GM21786 (cell line): ENCODE data around the gene PPM1J.
A peak's percentile ranks its signal among the peaks of the same experiment; 100 is the strongest.

Experiments
- ATAC-seq: cut with Tn5 transposase; IDR thresholded peaks from one replicate; pipeline ENCODE4 v1.9.1; 2021; ENCODE audit not compliant: unreplicated experiment

The PPM1J gene

GRCh38 chr1:112688781-112689193 is 26.3 kb downstream of the PPM1J start:
- no peak for ATAC-seq

DNA sequence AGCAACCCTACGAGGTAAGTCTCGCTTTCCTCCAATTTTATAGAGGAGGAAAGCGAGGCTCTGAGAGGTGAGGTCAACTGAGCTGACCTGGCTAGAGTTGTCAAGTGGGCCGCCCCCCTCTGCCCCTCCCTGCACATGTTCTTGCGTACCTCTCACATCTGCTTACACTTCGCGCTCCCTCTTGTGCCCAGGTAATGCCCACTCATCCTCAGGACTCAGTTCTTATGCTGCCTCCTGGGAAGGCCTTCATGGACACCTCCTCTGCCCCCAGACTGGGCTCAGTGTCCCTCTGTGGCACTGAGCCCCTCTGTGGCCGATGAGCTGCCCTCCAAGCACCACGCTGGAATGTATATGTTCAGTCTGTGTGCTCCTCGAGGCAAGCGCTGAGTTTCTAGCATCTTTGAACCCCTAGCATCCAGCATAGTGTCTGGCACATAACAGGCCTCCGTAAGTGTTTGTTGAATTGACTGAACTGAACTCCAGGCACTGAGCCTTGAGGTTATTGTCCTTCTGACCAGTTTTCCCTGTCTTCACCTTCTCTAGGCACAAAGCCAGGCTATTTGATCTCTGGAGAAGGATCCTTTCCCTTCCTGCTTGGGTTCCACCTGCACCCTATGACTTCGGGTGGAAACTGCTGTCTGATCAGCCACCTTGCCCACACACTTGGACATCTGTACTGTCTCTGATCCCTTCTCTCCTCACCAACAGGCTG is 27.2 kb downstream of the PPM1J start:
- no peak for ATAC-seq

DNA sequence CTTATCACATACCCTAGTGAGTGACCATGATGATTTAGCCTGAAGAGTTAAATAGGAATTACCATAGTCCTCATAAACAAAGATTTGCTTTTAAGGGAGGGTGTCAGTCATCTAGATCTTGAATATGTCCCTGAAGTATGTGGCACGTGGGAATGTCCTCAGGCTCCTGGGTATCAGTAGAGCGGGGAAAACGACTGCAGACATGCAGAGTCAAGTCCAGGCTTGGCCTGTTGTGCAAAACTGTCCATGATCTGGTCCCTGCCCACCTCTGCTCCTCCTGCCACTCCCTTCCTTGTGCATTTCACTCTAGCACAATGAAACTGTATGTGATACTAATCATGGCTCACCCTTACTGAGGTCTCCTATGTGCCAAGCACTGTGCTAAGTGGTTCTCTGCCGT is 27.8 kb downstream of the PPM1J start:
- ATAC-seq: no peak

GRCh38 chr1:112686835-112687234 is 28.3 kb downstream of the PPM1J start:
- no peak for ATAC-seq

- ATAC-seq: no peak
Observed at GRCh38 chr1:112686417-112686816, 28.7 kb downstream of the PPM1J start.

DNA sequence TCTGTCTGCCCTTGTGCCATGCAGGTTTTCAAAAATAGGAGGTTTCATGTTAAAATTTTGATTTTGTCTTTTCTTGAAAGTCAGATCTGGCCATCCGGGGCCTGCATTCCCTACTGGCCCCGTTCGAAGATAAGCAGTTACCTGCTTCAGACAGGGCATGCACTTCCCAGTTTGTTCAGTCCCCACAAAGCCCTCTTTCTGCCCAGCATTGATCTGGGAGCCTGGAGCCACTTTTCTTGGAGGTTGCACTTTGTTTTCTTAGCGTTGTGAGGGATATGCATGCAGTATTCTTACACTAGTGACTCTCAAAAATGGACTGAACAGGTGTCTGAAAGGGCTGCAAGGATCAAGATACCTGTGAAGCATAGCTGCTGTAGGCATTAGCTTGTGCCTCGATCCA is 29.2 kb downstream of the PPM1J start:
- ATAC-seq: no peak

DNA sequence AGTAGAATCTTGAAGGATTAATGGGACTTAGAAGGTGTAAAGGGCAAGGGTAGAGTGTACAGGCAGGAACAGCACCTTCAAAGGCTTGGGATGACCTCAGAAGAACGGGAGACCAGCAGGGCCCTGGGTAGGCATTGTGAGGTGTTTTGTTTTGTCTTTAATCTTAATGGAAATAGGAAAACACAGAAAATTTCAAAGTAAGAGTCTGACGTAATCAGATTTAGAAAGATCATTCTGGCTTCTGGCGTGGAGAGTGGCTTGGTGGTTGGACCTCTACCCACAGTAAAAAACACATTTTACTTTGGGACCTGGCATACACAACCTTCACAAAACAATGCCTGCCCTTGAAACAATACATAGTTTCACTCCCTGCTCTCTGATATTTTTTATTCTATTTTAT is 36.5 kb downstream of the PPM1J start:
- no peak for ATAC-seq

DNA sequence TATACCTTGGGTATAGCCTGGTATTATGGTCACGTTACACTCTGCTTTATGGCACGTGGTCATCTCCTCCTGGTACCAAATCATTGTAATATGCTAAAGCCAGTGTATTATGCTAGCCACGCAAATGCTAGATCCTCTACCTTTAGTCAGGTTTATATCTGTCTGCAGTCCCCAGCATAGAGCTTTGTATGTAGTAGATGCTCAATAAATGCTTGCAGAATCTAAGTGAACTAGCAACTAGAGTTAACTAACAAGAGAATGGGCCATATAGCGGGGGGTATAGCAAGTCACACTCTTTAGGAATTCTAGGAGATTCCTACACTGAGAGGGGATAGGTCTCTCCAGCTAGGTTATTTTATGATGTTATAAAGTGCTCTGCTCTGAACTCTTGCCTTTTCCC is 37.6 kb downstream of the PPM1J start:
- no peak for ATAC-seq

GRCh38 chr1:112676543-112676942 is 38.6 kb downstream of the PPM1J start:
- ATAC-seq: no peak

DNA sequence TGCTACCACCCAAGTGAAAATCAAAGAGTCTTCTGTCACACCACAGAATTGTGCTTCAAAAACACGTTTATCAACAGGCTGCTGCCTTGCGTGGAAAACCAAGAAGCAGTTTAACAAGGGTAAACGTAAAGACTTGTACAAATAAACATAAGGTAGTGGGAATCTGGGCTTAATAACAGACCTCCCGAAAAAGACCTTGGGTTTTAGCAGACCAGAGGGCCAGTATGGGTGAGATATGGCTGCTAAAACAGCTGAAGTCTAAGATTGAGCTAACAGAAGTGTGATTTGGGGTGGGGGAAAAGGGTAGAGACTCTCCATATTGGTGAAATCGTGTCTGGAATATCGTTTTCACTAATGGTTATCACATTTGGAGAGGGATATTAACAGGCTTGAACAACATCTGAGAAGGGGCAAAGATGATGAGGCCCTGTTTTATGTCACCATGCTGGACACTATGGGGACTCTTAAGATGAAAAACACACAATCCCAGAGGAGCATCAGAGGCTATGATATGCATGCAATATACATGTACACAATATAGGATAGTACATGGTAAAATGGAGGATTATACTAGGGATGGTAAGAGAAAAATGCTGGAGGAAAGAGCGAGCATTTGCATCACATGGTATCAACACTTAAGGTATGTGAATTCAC is 39.3 kb downstream of the PPM1J start:
- ATAC-seq: no peak

GRCh38 chr1:112674986-112675727 is 40.0 kb downstream of the PPM1J start:
- peak; percentile 37 for ATAC-seq

GRCh38 chr1:112674440-112674985 is 40.6 kb downstream of the PPM1J start, which contains the start of gene MOV10:
Gene MOV10 (plus strand): TSS chr1:112674659. CDS start chr1:112674913, 254 bp downstream.
- peak; percentile 57 for ATAC-seq

GRCh38 chr1:112673592-112674439 is 41.3 kb downstream of the PPM1J start:
- no peak for ATAC-seq

GRCh38 chr1:112672842-112673241 is 42.3 kb downstream of the PPM1J start:
- ATAC-seq: no peak

DNA sequence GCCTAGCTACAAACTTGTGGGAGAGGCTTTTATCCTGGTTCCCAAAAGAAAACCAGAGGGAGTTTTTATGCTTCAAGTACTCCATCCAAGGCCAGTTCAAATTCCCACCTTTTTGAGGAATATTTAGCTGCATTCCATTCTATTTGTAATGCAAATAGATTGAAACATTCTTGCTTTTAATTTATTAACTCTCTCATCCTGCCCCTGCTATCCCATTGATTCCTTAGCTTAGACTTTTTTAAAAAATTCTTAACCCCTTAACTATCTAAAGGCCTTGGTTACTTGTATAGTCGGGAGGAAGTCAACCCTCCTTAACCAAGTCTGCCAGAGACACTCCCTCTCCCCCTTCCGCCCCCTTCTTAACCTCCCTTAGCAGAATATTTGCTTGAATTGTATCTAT is 43.1 kb downstream of the PPM1J start:
- ATAC-seq: no peak

DNA sequence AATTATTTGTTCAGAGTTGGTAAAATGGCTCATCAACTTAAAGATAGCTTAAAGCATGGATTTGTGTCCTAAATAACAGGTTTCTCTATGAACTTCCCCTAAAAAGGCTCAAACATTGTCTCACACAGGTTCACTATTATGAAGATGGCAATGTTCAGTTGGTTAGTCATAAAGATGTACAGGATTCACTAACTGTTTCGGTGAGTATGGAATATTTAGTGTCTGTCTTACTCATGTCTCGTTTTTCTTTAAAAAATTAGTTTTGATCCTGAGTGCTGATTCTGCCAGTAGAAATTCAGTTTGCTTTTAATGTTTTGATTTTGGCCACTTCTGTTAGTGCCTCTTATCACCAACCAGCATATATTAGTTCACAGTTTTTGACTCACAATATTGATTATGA is 48.2 kb downstream of the PPM1J start:
- ATAC-seq: no peak

GRCh38 chr1:112665857-112666256 is 49.3 kb downstream of the PPM1J start:
- ATAC-seq: no peak
